Panc1 (cell line): ENCODE measurements around the gene ADAMTS6. TPM values are rescaled to one million over a fixed set of nuclear protein-coding genes. Genes with fewer than 3 reads are reported as not detected.

Source experiments
- ATAC-seq: fragments of 200-7000 bp; cut with Tn5 transposase; 2 replicates; pipeline ENCODE4 v1.9.1; 2020; ENCODE audit warnings: mild to moderate bottlenecking, moderate library complexity
- BruUV-seq: library from RNA; stranded (reverse); fragments of 400-500 nt; replicated peaks from 2 replicates; lab custom pipeline; 2021; lab: Mats Ljungman, UMichigan
- CTCF ChIA-PET: fragments of 300-600 bp; sonication (Branson Sonifier 250); formaldehyde crosslinking; loops from one replicate; lab custom pipeline; 2022; ENCODE audit warnings: antibody characterized with exemption; lab: Charles Lee
- POLR2A ChIA-PET: fragments of 300-600 bp; sonication (Branson Sonifier 250); formaldehyde crosslinking; loops from one replicate; lab custom pipeline; 2022; ENCODE audit warnings: antibody characterized with exemption; lab: Charles Lee
- DNase-seq: peaks from one replicate; pipeline ENCODE4 v3.0.0-alpha.2; 2010; ENCODE audit warnings: low read depth, low spot score
- H3K27ac ChIP-seq: 2 replicates; pipeline ENCODE4 v1.5.1; 2011; ENCODE audit warnings: mild to moderate bottlenecking, low read length, inconsistent platforms
- H3K27me3 ChIP-seq: fragments of 200-500 bp; sonication (Bioruptor generic); 2 replicates; pipeline ENCODE4 v1.6.0; 2014; ENCODE audit warnings: low read length, inconsistent platforms; ENCODE audit not compliant: control insufficient read depth, insufficient read depth
- H3K36me3 ChIP-seq: fragments of 200-500 bp; sonication (Bioruptor generic); 2 replicates; pipeline ENCODE4 v1.5.1; 2014; ENCODE audit warnings: inconsistent platforms, mild to moderate bottlenecking, low read length, moderate library complexity; ENCODE audit not compliant: control insufficient read depth, insufficient read depth
- H3K4me1 ChIP-seq: 2 replicates; pipeline ENCODE4 v1.5.1; 2011; ENCODE audit warnings: inconsistent platforms, mild to moderate bottlenecking, low read length, moderate library complexity; ENCODE audit not compliant: control insufficient read depth, insufficient read depth
- H3K4me3 ChIP-seq, 2 experiments: 2 replicates each; pipeline ENCODE4 v1.5.1; 2011 to 2012; ENCODE audit warnings: low read depth in 2 of 2, low read length in 2 of 2, mild to moderate bottlenecking in 2 of 2, inconsistent platforms in 1 of 2, moderate library complexity in 1 of 2
- H3K9me3 ChIP-seq: fragments of 200-500 bp; sonication (Bioruptor generic); 2 replicates; pipeline ENCODE4 v1.5.1; 2014; ENCODE audit warnings: low read depth, mild to moderate bottlenecking, inconsistent platforms, low read length, moderate library complexity; ENCODE audit not compliant: control insufficient read depth, insufficient read depth
- CTCF ChIP-seq: fragments of 450-650 bp; IDR thresholded peaks from 2 replicates; pipeline ENCODE4 v1.5.1; 2017; ENCODE audit warnings: mild to moderate bottlenecking
- POLR2AphosphoS5 ChIP-seq: IDR thresholded peaks from 2 replicates; pipeline ENCODE4 v1.6.1; 2012; ENCODE audit warnings: mild to moderate bottlenecking, low read depth, low read length, moderate library complexity
- SIN3A ChIP-seq: IDR thresholded peaks from 2 replicates; pipeline ENCODE4 v1.6.1; 2012; ENCODE audit warnings: low read depth, mild to moderate bottlenecking, low read length, moderate library complexity, borderline replicate concordance; ENCODE audit not compliant: insufficient read depth
- TCF7L2 ChIP-seq: IDR thresholded peaks from 2 replicates; pipeline ENCODE4 v1.6.1; 2011; ENCODE audit warnings: mild to moderate bottlenecking, low read depth, low read length, inconsistent platforms
- in situ Hi-C: cut with HindIII; loops from 2 replicates; pipeline ENCODE4 v1.10.0; 2016; ENCODE audit warnings: low sequenced_read_pairs, low pct_unique_long_range_greater_than_20kb
- intact Hi-C: fragments of 100-400 bp; cut with micrococcal nuclease; formaldehyde crosslinking; loops from one replicate; pipeline ENCODE4 v1.10.0; 2022; ENCODE audit not compliant: unreplicated experiment
- total RNA-seq: library from RNA; stranded (reverse); gene quantifications from one replicate; pipeline ENCODE4 v1.2.1, GENCODE V29; 2021; ENCODE audit not compliant: unreplicated experiment
- TF ChIP-seq, protein P1 (sequence below), 2 experiments: IDR thresholded peaks; 2 replicates each; pipeline ENCODE4 v1.6.1; 2011 to 2012; ENCODE audit warnings: low read depth in 2 of 2, control low read depth in 1 of 2, low read length in 1 of 2, mild to moderate bottlenecking in 1 of 2, moderate library complexity in 1 of 2; ENCODE audit not compliant: insufficient read depth in 1 of 2

The ADAMTS6 gene
- total RNA-seq, 1 experiment from 2014 or later, result 0.64 TPM

DNA sequence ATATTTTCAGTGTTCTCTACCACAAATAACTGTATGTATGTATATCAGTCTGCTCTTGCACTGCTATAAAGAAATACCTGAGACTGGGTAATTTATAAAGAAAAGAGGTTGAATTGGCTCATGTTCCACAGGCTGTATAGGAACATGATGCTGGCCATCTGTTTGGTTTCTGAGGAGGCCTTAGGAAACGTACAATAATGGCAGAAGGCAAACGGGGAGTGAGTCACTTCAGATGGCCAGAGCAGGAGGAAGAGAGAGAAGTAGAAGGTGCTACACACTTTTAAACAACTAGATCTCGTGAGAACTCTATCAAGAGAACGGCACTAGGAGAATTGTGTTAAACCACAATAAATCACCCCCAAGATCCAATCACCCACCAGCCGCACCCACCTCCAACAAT lies 121.7 kb downstream of the ADAMTS6 start:
- no peak for ATAC-seq

GRCh38 chr5:65359569-65359968 lies 122.2 kb downstream of the ADAMTS6 start:
- BruUV-seq, result no TSS peak
- H3K4me3 ChIP-seq, result no peak overlapping the region
- H3K27me3 ChIP-seq, result no peaks in the 10 kb centered on the region
- DNase-seq (no peak), ATAC-seq (no peak)
- ChIA-PET CTCF (no interaction called here), POLR2A (no interaction called here)
- no peak overlapping the region for H3K27ac ChIP-seq
- TF ChIP-seq TCF7L2 (no peak), CTCF (no peak), POLR2AphosphoS5 (no peak), SIN3A (no peak)
- TF ChIP-seq, protein P1, sequence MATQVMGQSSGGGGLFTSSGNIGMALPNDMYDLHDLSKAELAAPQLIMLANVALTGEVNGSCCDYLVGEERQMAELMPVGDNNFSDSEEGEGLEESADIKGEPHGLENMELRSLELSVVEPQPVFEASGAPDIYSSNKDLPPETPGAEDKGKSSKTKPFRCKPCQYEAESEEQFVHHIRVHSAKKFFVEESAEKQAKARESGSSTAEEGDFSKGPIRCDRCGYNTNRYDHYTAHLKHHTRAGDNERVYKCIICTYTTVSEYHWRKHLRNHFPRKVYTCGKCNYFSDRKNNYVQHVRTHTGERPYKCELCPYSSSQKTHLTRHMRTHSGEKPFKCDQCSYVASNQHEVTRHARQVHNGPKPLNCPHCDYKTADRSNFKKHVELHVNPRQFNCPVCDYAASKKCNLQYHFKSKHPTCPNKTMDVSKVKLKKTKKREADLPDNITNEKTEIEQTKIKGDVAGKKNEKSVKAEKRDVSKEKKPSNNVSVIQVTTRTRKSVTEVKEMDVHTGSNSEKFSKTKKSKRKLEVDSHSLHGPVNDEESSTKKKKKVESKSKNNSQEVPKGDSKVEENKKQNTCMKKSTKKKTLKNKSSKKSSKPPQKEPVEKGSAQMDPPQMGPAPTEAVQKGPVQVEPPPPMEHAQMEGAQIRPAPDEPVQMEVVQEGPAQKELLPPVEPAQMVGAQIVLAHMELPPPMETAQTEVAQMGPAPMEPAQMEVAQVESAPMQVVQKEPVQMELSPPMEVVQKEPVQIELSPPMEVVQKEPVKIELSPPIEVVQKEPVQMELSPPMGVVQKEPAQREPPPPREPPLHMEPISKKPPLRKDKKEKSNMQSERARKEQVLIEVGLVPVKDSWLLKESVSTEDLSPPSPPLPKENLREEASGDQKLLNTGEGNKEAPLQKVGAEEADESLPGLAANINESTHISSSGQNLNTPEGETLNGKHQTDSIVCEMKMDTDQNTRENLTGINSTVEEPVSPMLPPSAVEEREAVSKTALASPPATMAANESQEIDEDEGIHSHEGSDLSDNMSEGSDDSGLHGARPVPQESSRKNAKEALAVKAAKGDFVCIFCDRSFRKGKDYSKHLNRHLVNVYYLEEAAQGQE (IDR thresholded peaks at IDR 0.05; ENCODE audit: insufficient read depth in 1 of 2, low read depth in 2 of 2, low read length in 1 of 2), result no peak
- H3K9me3 ChIP-seq, result no peaks in the 10 kb centered on the region
- intact Hi-C loops, result no loop called here
- no peaks in the 10 kb centered on the region for H3K36me3 ChIP-seq
- in situ Hi-C loops, result no loop called here
- no peaks in the 10 kb centered on the region for H3K4me1 ChIP-seq

More for the DNA sequence above, 121.7 kb downstream of the ADAMTS6 start:
- Histone ChIP-seq H3K27ac (no peak overlapping the region), H3K4me1 (no peaks in the 10 kb centered on the region), H3K4me3 (no peak overlapping the region), H3K36me3 (no peaks in the 10 kb centered on the region), H3K27me3 (no peaks in the 10 kb centered on the region), H3K9me3 (no peaks in the 10 kb centered on the region)
- intact Hi-C loops, result no loop called here
- POLR2A ChIA-PET, result interaction anchor here (0.7 kb wide), 1 partner anchor 468 kb away, joined by 4 read pairs; no protein-coding TSS in a partner anchor
- TF ChIP-seq, protein P1 (IDR thresholded peaks at IDR 0.05; ENCODE audit: insufficient read depth in 1 of 2, low read depth in 2 of 2, low read length in 1 of 2), result no peak
- no peak for TF ChIP-seq POLR2AphosphoS5
- in situ Hi-C loops, result no loop called here
- no TSS peak for BruUV-seq
- DNase-seq, result no peak
- CTCF ChIA-PET, result no interaction called here
